Measurements from ENCODE around the gene IMP4.

IMP4 gene

DNA sequence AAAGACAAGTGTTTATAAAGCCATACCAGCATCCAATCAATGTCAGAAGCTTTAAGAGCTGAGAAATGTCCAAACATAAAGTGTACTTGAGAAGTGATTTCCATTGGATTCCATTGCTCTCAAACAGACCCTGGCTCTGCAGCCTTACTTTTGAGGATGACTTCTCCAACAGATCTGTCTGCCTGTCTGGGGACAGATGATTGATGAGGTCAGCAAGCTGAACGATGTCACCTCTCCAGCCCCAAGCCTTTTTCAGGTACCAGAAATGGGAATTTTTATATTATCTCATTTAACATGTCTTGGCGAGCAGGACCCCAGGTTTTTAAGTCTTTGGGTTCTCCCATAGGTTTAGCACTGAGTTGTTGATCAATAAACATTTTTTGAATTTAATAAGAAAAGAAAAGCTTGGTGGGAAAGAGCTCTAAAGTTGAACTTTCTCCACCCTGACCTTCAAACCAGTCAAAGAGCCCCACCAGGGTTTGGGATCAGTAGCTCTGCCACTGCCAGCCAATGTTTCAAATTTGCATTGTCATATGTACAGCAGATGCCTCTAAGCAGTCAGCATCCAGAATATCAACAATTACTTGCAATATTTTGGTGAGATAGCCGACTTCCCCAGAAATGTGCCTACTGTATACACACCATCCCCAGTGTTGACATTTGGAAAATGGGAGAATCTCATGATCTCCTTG, 35.7 kb downstream of the IMP4 start:
- H3K4me1 ChIP-seq (ENCODE audit: low read length) = peaks cover 29% of the 10 kb centered on the region

DNA sequence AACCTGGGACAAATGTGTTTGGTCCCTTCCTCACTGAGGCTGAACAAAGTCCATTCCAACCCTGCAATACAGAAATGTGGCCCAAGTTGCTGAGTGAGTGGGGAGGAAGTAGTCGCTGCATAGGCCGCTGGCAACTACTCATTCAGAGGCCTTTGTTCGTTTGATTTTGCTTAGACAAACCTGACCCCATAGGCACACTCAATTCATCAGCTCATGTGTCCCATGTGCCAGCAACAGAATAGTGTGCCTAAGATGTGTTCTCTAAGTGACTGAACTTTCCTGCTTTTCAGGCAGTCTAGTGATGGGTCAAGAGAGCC, 36.2 kb downstream of the IMP4 start:
- H3K27me3 ChIP-seq (replicated peaks; ENCODE audit: insufficient read depth, low read length) = no peaks in the 10 kb centered on the region
- no peak overlapping the region for H3K27ac ChIP-seq (ENCODE audit: low read length)
- peaks cover 25% of the 10 kb centered on the region for H3K4me1 ChIP-seq (ENCODE audit: low read length)
- H3K36me3 ChIP-seq (replicated peaks; ENCODE audit: insufficient read depth, low read length) = no peaks in the 10 kb centered on the region
- DNase-seq = no peak
- H4K20me1 ChIP-seq (ENCODE audit: insufficient read depth, low read length) = no peaks in the 10 kb centered on the region
- no peak overlapping the region for H3K9ac ChIP-seq (ENCODE audit: low read length)
- no peak overlapping the region for H3K4me3 ChIP-seq (ENCODE audit: low read length)
- H3K79me2 ChIP-seq (ENCODE audit: low read length) = peaks cover 21% of the 10 kb centered on the region
- no peaks in the 10 kb centered on the region for H3K9me2 ChIP-seq (replicated peaks; ENCODE audit: insufficient read depth, low read length)
- H3K4me2 ChIP-seq (ENCODE audit: low read depth, low read length) = no peak overlapping the region
- H3K9me3 ChIP-seq (replicated peaks; ENCODE audit: insufficient read depth, low read length) = no peaks in the 10 kb centered on the region
- H3F3A ChIP-seq (ENCODE audit: insufficient read depth, low read length) = peaks cover 19% of the 10 kb centered on the region
- TF ChIP-seq EZH2 (optimal IDR thresholded peaks at IDR 0.05; ENCODE audit: low read depth, low read length) = no peak
- no peak for TF ChIP-seq EZH2phosphoT487 (IDR thresholded peaks at IDR 0.05; ENCODE audit: low read length)
- TF ChIP-seq CTCF (IDR thresholded peaks at IDR 0.05; ENCODE audit: low read length) = no peak
- H2AFZ ChIP-seq (ENCODE audit: low read length) = no peak overlapping the region

More for the DNA sequence above, 35.7 kb downstream of the IMP4 start:
- Histone ChIP-seq H3K9me3 (replicated peaks; ENCODE audit: insufficient read depth, low read length) (no peaks in the 10 kb centered on the region), H3K27ac (ENCODE audit: low read length) (no peak overlapping the region), H2AFZ (ENCODE audit: low read length) (no peak overlapping the region), H3K4me2 (ENCODE audit: low read depth, low read length) (no peak overlapping the region), H3K9me2 (replicated peaks; ENCODE audit: insufficient read depth, low read length) (no peaks in the 10 kb centered on the region), H3K79me2 (ENCODE audit: low read length) (peaks cover 26% of the 10 kb centered on the region), H3K4me3 (ENCODE audit: low read length) (no peak overlapping the region), H3K9ac (ENCODE audit: low read length) (no peak overlapping the region), H3K36me3 (replicated peaks; ENCODE audit: insufficient read depth, low read length) (no peaks in the 10 kb centered on the region), H4K20me1 (ENCODE audit: insufficient read depth, low read length) (no peaks in the 10 kb centered on the region), H3F3A (ENCODE audit: insufficient read depth, low read length) (peaks cover 19% of the 10 kb centered on the region), H3K27me3 (replicated peaks; ENCODE audit: insufficient read depth, low read length) (no peaks in the 10 kb centered on the region)
- DNase-seq = no peak
- no peak for TF ChIP-seq CTCF (IDR thresholded peaks at IDR 0.05; ENCODE audit: low read length)

DNA sequence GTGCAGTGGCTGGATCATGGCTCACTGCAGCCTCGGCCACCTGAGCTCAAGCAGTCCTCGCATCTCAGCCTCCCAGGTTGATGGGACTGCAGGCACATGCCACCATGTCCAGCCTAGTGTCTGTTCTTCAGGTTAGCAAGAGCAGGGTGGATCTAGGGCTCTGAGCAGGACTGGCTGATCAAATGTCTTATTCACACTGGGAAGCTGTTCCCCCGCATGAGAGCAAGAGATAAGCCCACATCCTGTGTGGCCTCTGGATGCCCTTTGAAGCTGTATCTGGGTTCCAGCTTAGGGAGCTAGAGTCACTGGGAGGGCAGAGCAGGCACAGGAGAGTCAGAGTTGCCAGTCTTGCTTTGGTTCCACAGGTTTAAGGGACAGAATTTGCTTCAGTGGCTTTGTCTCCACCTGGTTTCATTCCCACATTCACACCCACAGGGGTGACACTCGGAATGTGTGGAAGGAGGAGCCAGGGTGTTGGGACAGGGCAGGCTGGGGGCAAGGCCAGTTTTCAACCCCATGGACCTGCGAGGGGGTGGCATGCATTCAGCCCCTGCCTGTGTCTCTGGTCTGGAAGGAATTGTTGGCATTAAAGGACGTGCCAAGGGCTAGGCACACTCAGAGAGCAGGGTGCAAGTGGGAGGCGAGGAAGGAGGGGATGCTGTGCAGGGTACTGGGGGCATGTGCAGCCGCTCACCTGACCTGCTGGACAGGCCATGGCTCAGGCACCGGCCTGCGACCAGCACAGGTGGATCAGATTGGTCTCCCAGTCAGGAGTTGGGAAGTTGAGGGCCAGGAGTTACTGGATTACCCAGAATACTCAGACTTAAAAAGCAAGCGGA, 37.6 kb downstream of the IMP4 start:
- H3K4me3 ChIP-seq (ENCODE audit: low read length) = no peak overlapping the region

More for the DNA sequence above, 37.6 kb downstream of the IMP4 start:
- no peak overlapping the region for H3K4me2 ChIP-seq (ENCODE audit: low read depth, low read length)
- no peaks in the 10 kb centered on the region for H4K20me1 ChIP-seq (ENCODE audit: insufficient read depth, low read length)
- peaks cover 12% of the 10 kb centered on the region for H3K79me2 ChIP-seq (ENCODE audit: low read length)
- no peaks in the 10 kb centered on the region for H3K36me3 ChIP-seq (replicated peaks; ENCODE audit: insufficient read depth, low read length)
- no peak for DNase-seq
- peaks cover 27% of the 10 kb centered on the region for H3K4me1 ChIP-seq (ENCODE audit: low read length)
- no peaks in the 10 kb centered on the region for H3K27me3 ChIP-seq (replicated peaks; ENCODE audit: insufficient read depth, low read length)
- no peaks in the 10 kb centered on the region for H3K9me3 ChIP-seq (replicated peaks; ENCODE audit: insufficient read depth, low read length)
- peaks cover 26% of the 10 kb centered on the region for H3F3A ChIP-seq (ENCODE audit: insufficient read depth, low read length)
- no peak overlapping the region for H3K27ac ChIP-seq (ENCODE audit: low read length)
- H2AFZ ChIP-seq (ENCODE audit: low read length) = no peak overlapping the region
- no peak for TF ChIP-seq CTCF (IDR thresholded peaks at IDR 0.05; ENCODE audit: low read length)
- no peak for TF ChIP-seq EZH2 (optimal IDR thresholded peaks at IDR 0.05; ENCODE audit: low read depth, low read length)
- no peak for TF ChIP-seq EZH2phosphoT487 (IDR thresholded peaks at IDR 0.05; ENCODE audit: low read length)
- no peak overlapping the region for H3K9ac ChIP-seq (ENCODE audit: low read length)
- H3K9me2 ChIP-seq (replicated peaks; ENCODE audit: insufficient read depth, low read length) = no peaks in the 10 kb centered on the region
